GM12878 (cell line): Measurements from ENCODE around the gene SPAG6. TPM values are rescaled to one million over a fixed set of nuclear protein-coding genes. Genes with fewer than 3 reads are reported as not detected.

ENCODE experiments used
- ATAC-seq: fragments of 200-7000 bp; cut with Tn5 transposase; 3 replicates; pipeline ENCODE4 v1.9.1; 2020; ENCODE audit warnings: mild to moderate bottlenecking, moderate library complexity
- BruUV-seq: library from RNA; stranded (reverse); fragments of 400-500 nt; replicated peaks from 2 replicates; lab custom pipeline; 2021; lab: Mats Ljungman, UMichigan
- CTCF ChIA-PET: fragments of 300-600 bp; sonication (Branson Sonifier 250); formaldehyde crosslinking; extraction: SDS; loops from one replicate; lab custom pipeline; 2021; ENCODE audit warnings: inconsistent platforms; lab: Yijun Ruan, JAX
- POLR2A ChIA-PET: fragments of 350-600 bp; formaldehyde crosslinking; extraction: SDS; loops from one replicate; lab custom pipeline; 2021; ENCODE audit warnings: inconsistent platforms; lab: Charles Lee
- RAD21 ChIA-PET: fragments of 300-600 bp; sonication (Branson Sonifier 250); formaldehyde crosslinking; loops from one replicate; lab custom pipeline; 2023; ENCODE audit warnings: antibody characterized with exemption; ENCODE audit not compliant: unreplicated experiment; lab: Charles Lee
- SMC1A ChIA-PET: fragments of 300-600 bp; sonication (Branson Sonifier 250); formaldehyde crosslinking; loops from one replicate; lab custom pipeline; 2023; ENCODE audit not compliant: unreplicated experiment, uncharacterized antibody; lab: Charles Lee
- DNase-seq: peaks from one replicate; pipeline ENCODE4 v3.0.0-alpha.2; 2011; ENCODE audit warnings: low read depth, low spot score
- FAIRE-seq: peaks from 3 replicates; lab custom pipeline; 2011; peaks lifted over from hg19 to GRCh38; lab: Jason Lieb, UNC
- H2AFZ ChIP-seq: 2 replicates; pipeline ENCODE4 v1.6.0; 2011; ENCODE audit warnings: low read depth, low read length, control low read depth; ENCODE audit not compliant: control insufficient read depth
- H3K27ac ChIP-seq: 2 replicates; pipeline ENCODE4 v1.5.1; 2011; ENCODE audit warnings: control low read depth; ENCODE audit not compliant: control insufficient read depth, insufficient read depth
- H3K27me3 ChIP-seq, 2 experiments: replicated peaks in 1 of 2; 2 replicates each; pipeline versions ENCODE4 v1.6.0 to v1.6.1; 2011; ENCODE audit warnings: low read length in 1 of 2; ENCODE audit not compliant: control insufficient read depth in 2 of 2, insufficient read depth in 2 of 2
- H3K36me3 ChIP-seq, 2 experiments: 2 replicates each; pipeline ENCODE4 v1.5.1; 2011; ENCODE audit warnings: low read length in 1 of 2; ENCODE audit not compliant: control insufficient read depth in 2 of 2, insufficient read depth in 2 of 2
- H3K4me1 ChIP-seq: 2 replicates; pipeline ENCODE4 v1.6.1; 2011; ENCODE audit warnings: mild to moderate bottlenecking, low read length, moderate library complexity, mixed read lengths; ENCODE audit not compliant: control insufficient read depth, insufficient read depth
- H3K4me2 ChIP-seq: 2 replicates; pipeline ENCODE4 v1.6.0; 2011; ENCODE audit warnings: control low read depth; ENCODE audit not compliant: control insufficient read depth, insufficient read depth
- H3K4me3 ChIP-seq: fragments of 200-600 bp; sonication (generic); 2 replicates; pipeline ENCODE4 v1.5.1; 2016
- H3K79me2 ChIP-seq: 2 replicates; pipeline ENCODE4 v1.6.0; 2011; ENCODE audit warnings: low read length; ENCODE audit not compliant: control insufficient read depth, insufficient read depth
- H3K9ac ChIP-seq: 2 replicates; pipeline ENCODE4 v1.8.0; 2011; ENCODE audit warnings: low read length, control low read depth, mixed read lengths; ENCODE audit not compliant: control insufficient read depth, insufficient read depth
- H3K9me3 ChIP-seq: replicated peaks from 3 replicates; pipeline ENCODE4 v1.5.1; 2011; ENCODE audit warnings: mild to moderate bottlenecking, low read length; ENCODE audit not compliant: control insufficient read depth, insufficient read depth
- H4K20me1 ChIP-seq: 2 replicates; pipeline ENCODE4 v1.6.0; 2011; ENCODE audit not compliant: control insufficient read depth, insufficient read depth
- IKZF1 ChIP-seq: fragments of 450-650 bp; conservative IDR thresholded peaks from 2 replicates; pipeline ENCODE4 v1.6.1; 2017; ENCODE audit warnings: antibody characterized with exemption, mild to moderate bottlenecking
- MYB ChIP-seq: fragments of 150-350 bp; IDR thresholded peaks from 2 replicates; pipeline ENCODE4 v1.6.1; 2014; ENCODE audit warnings: mild to moderate bottlenecking, low read depth, low read length, borderline replicate concordance
- SMAD1 ChIP-seq: fragments of 450-650 bp; IDR thresholded peaks from 2 replicates; pipeline ENCODE4 v1.6.1; 2018; ENCODE audit warnings: mild to moderate bottlenecking, low read depth; ENCODE audit not compliant: partially characterized antibody
- SRF ChIP-seq, 2 experiments: IDR thresholded peaks; 2 replicates each; pipeline ENCODE4 v1.6.1; 2011; ENCODE audit warnings: low read depth in 2 of 2, low read length in 2 of 2, mild to moderate bottlenecking in 1 of 2, moderate library complexity in 1 of 2
- ZNF622 ChIP-seq: fragments of 450-650 bp; IDR thresholded peaks from 2 replicates; pipeline ENCODE4 v1.6.1; 2017; ENCODE audit warnings: mild to moderate bottlenecking, inconsistent platforms
- WGBS: methylation state at CpG from one replicate; pipeline ENCODE4 v1.1.6; 2016; ENCODE audit warnings: low lambda C conversion rate; ENCODE audit not compliant: insufficient replicate concordance, insufficient coverage; ENCODE audit errors: missing lambda C conversion rate; 5-methylcytosine and 5-hydroxymethylcytosine counted together
- in situ Hi-C: fragments of 300-500 bp; cut with MboI; formaldehyde crosslinking; loops from 9 replicates; pipeline ENCODE4 v1.14.3; 2018; ENCODE audit warnings: mixed read lengths
- intact Hi-C: fragments of 100-400 bp; cut with micrococcal nuclease; formaldehyde crosslinking; loops from one replicate; pipeline ENCODE4 v1.14.2; 2022; ENCODE audit not compliant: unreplicated experiment
- polyA plus RNA-seq, 11 experiments: library from polyadenylated mRNA; depleted of rRNA in 4 of 11; unstranded in 6 of 11; stranded (reverse) in 5 of 11; fragments of >200 nt; fragmentation: Nextera tagmentation in 4 of 11; fragmentation: Illumina TruSeq in 1 of 11; extraction: Ambion mirVana in 4 of 11; extraction: Trizol in 1 of 11; gene quantifications; 1 replicate in 1 of 11; 2 replicates in 10 of 11; pipeline versions ENCODE4 v1.2.1 to v1.2.3, GENCODE V29; 2011 to 2016; ENCODE audit warnings: inconsistent platforms in 2 of 11, missing spikeins in 2 of 11, low read depth in 1 of 11
- total RNA-seq, 4 experiments: library from RNA; depleted of rRNA in 3 of 4; stranded (reverse); fragments of >200 nt in 3 of 4; fragmentation: Illumina TruSeq in 1 of 4; extraction: Trizol in 1 of 4; gene quantifications; 2 replicates each; pipeline versions ENCODE4 v1.2.1 to v1.2.3, GENCODE V29; 2013 to 2021
- TF ChIP-seq, protein P1 (sequence below), 3 experiments: IDR thresholded peaks in 2 of 3; conservative IDR thresholded peaks in 1 of 3; 2 replicates each; pipeline ENCODE4 v1.5.1; 2011; ENCODE audit warnings: low read depth in 3 of 3, low read length in 3 of 3, mild to moderate bottlenecking in 3 of 3, control low read depth in 2 of 3, moderate library complexity in 2 of 3, inconsistent platforms in 1 of 3, mixed read lengths in 1 of 3; ENCODE audit not compliant: control insufficient read depth in 2 of 3, insufficient read depth in 1 of 3; ENCODE audit errors: extremely low read depth in 1 of 3

The SPAG6 gene
- total and polyA plus RNA-seq, 10 of the 15 experiments (the other 5 are each of a cell fraction or from before 2014, with no cell fraction given): 0.13 to 0.99 (median 0.40) TPM; not detected in 1

- ChIA-PET POLR2A (no interaction called here), CTCF (interaction anchor here (1.0 kb wide), 1 partner anchor 22 kb away, joined by 3 read pairs; no protein-coding TSS in a partner anchor), SMC1A (interaction anchor here (0.7 to 1.6 kb wide), 7 partner anchors 16 to 71 kb away, joined by 3 to 5 read pairs (median 4); no protein-coding TSS in a partner anchor), RAD21 (interaction anchor here (1.4 to 1.8 kb wide), 3 partner anchors 20 to 36 kb away, joined by 4 to 5 read pairs (median 4); no protein-coding TSS in a partner anchor)
- ATAC-seq (no peak), DNase-seq (no peak), FAIRE-seq (no peak)
- Histone ChIP-seq H3K27ac (no peak overlapping the region), H3K9me3 (peaks cover 4% of the 10 kb centered on the region; the same call in 1 of the 3 replicates), H3K4me3 (no peak overlapping the region), H3K79me2 (no peaks in the 10 kb centered on the region), H3K4me1 (peaks cover 13% of the 10 kb centered on the region), H3K9ac (no peak overlapping the region), H2AFZ (no peak overlapping the region), H4K20me1 (no peaks in the 10 kb centered on the region), H3K4me2 (peak overlapping the region; percentile 31), H3K36me3 (no peaks in the 10 kb centered on the region), H3K27me3 (peaks cover 5 to 8% of the 10 kb centered on the region in 2 experiments; a peak in 3 of 4 replicates)
- TF ChIP-seq SRF (IDR thresholded peaks at IDR 0.05; ENCODE audit: low read depth in 2 of 2, low read length in 2 of 2) (no peak), ZNF622 (no peak), MYB (no peak), IKZF1 (0 out of 2 replicates have a peak, but pooled peaks have one; percentile 41), SMAD1 (no peak)
- TF ChIP-seq, protein P1, sequence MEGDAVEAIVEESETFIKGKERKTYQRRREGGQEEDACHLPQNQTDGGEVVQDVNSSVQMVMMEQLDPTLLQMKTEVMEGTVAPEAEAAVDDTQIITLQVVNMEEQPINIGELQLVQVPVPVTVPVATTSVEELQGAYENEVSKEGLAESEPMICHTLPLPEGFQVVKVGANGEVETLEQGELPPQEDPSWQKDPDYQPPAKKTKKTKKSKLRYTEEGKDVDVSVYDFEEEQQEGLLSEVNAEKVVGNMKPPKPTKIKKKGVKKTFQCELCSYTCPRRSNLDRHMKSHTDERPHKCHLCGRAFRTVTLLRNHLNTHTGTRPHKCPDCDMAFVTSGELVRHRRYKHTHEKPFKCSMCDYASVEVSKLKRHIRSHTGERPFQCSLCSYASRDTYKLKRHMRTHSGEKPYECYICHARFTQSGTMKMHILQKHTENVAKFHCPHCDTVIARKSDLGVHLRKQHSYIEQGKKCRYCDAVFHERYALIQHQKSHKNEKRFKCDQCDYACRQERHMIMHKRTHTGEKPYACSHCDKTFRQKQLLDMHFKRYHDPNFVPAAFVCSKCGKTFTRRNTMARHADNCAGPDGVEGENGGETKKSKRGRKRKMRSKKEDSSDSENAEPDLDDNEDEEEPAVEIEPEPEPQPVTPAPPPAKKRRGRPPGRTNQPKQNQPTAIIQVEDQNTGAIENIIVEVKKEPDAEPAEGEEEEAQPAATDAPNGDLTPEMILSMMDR (IDR thresholded peaks at IDR 0.05 in 2 of 3, conservative IDR thresholded peaks at IDR 0.05 in 1 of 3; ENCODE audit: control insufficient read depth in 2 of 3, extremely low read depth in 1 of 3, insufficient read depth in 1 of 3, low read depth in 3 of 3, low read length in 3 of 3): no peak
- no TSS peak for BruUV-seq
- intact Hi-C loops (loop anchor here (5.0 kb wide), 1 partner anchor 377 kb away; no protein-coding TSS in a partner anchor), in situ Hi-C loops (no loop called here)
- 27% methylated on average over 26 of the region's 26 CpGs for WGBS
These were observed 455 bp upstream of the SPAG6 start for GRCh38 chr10:22344781-22345300.
